Hepatocyte (in vitro differentiated cells): ENCODE data around the gene SULT1E1. TPM values are rescaled to one million over a fixed set of nuclear protein-coding genes. Genes with fewer than 3 reads are reported as not detected.

ENCODE experiments used
- DNase-seq: peaks from one replicate; pipeline ENCODE4 v3.0.0-alpha.2; 2016; ENCODE audit warnings: low spot score
- H2AFZ ChIP-seq: fragments of 200-600 bp; sonication (generic); 2 replicates; pipeline ENCODE4 v1.6.0; 2016; ENCODE audit warnings: antibody characterized with exemption, mild to moderate bottlenecking
- H3K27ac ChIP-seq: fragments of 200-600 bp; sonication (generic); 2 replicates; pipeline ENCODE4 v1.5.1; 2016; ENCODE audit warnings: mild to moderate bottlenecking
- H3K27me3 ChIP-seq: fragments of 200-600 bp; sonication (generic); 2 replicates; pipeline ENCODE4 v1.6.1; 2016
- H3K36me3 ChIP-seq: fragments of 200-600 bp; sonication (generic); replicated peaks from 2 replicates; pipeline ENCODE4 v1.5.1; 2016; ENCODE audit warnings: low read depth; ENCODE audit not compliant: insufficient read depth
- H3K4me1 ChIP-seq: fragments of 200-600 bp; sonication (generic); 2 replicates; pipeline ENCODE4 v1.5.1; 2016; ENCODE audit warnings: mild to moderate bottlenecking, moderate library complexity; ENCODE audit not compliant: insufficient read depth
- H3K4me2 ChIP-seq: fragments of 200-600 bp; sonication (generic); 2 replicates; pipeline ENCODE4 v1.6.0; 2016
- H3K4me3 ChIP-seq: fragments of 200-600 bp; sonication (generic); 2 replicates; pipeline ENCODE4 v1.5.1; 2016; ENCODE audit warnings: mild to moderate bottlenecking
- H3K79me2 ChIP-seq: fragments of 200-600 bp; sonication (generic); 2 replicates; pipeline ENCODE4 v1.6.0; 2017; ENCODE audit warnings: mild to moderate bottlenecking
- H3K9me2 ChIP-seq: fragments of 200-600 bp; sonication (generic); replicated peaks from 2 replicates; pipeline ENCODE4 v1.6.0; 2017; ENCODE audit warnings: mild to moderate bottlenecking; ENCODE audit not compliant: insufficient read depth
- H3K9me3 ChIP-seq: fragments of 200-600 bp; sonication (generic); 2 replicates; pipeline ENCODE4 v1.5.1; 2016; ENCODE audit warnings: low read depth, mild to moderate bottlenecking
- H4K20me1 ChIP-seq: fragments of 200-600 bp; sonication (generic); 2 replicates; pipeline ENCODE4 v1.6.0; 2016; ENCODE audit warnings: mild to moderate bottlenecking; ENCODE audit not compliant: insufficient read depth, poor library complexity, severe bottlenecking
- EZH2 ChIP-seq: fragments of 200-600 bp; sonication (generic); IDR thresholded peaks from 2 replicates; pipeline ENCODE4 v1.6.1; 2016; ENCODE audit warnings: antibody characterized with exemption, mild to moderate bottlenecking, borderline replicate concordance
- EZH2phosphoT487 ChIP-seq: fragments of 200-600 bp; sonication (generic); IDR thresholded peaks from one replicate; pipeline ENCODE4 v1.6.1; 2018; ENCODE audit warnings: antibody characterized with exemption, mild to moderate bottlenecking, low read depth, moderate library complexity; ENCODE audit not compliant: unreplicated experiment, severe bottlenecking
- WGBS: methylation state at CpG from one replicate; pipeline ENCODE4 v1.1.6; 2016; ENCODE audit warnings: low lambda C conversion rate; ENCODE audit errors: missing lambda C conversion rate; 5-methylcytosine and 5-hydroxymethylcytosine counted together
- polyA plus RNA-seq: library from polyadenylated mRNA; unstranded; fragments of >200 nt; fragmentation: Nextera tagmentation; extraction: Ambion mirVana; gene quantifications from 2 replicates; pipeline ENCODE4 v1.2.1, GENCODE V29; 2016
- total RNA-seq: library from RNA; depleted of rRNA; stranded (reverse); fragments of >200 nt; gene quantifications from 2 replicates; pipeline ENCODE4 v1.2.3, GENCODE V29; 2014
- TF ChIP-seq, protein P1 (sequence below): fragments of 200-600 bp; sonication (generic); IDR thresholded peaks from 2 replicates; pipeline ENCODE4 v1.5.1; 2016; ENCODE audit warnings: antibody characterized with exemption, mild to moderate bottlenecking; ENCODE audit not compliant: poor library complexity

Gene SULT1E1
- total and polyA plus RNA-seq, 2 experiments from 2014 or later: 42.1 to 72.5 TPM

DNA sequence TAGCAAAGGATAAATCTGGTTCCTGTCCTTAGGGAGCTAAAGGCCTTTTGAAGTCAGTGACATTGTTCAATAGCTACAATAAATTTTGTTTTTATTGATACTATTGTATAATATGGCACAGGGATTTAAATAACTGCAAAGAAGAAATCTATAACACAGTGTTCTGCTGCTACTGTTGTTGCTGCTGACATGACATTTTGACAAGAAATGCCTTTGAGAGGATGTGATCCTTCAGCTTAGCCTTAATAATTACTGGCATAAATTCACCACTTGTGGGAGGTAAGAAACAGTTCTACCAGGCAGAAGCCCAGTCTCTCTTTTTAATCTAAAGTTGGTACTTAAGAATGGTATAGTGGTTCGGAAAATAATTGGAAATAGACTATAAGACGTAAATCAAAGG is 4.1 kb downstream of the SULT1E1 start:
- no peaks in the 10 kb centered on the region for H3K9me2 ChIP-seq
- H2AFZ ChIP-seq: no peak overlapping the region
- H3K4me3 ChIP-seq: no peak overlapping the region
- 94% methylated on average over 2 of the region's 2 CpGs for WGBS
- no peaks in the 10 kb centered on the region for H3K36me3 ChIP-seq
- H3K27ac ChIP-seq: no peak overlapping the region
- peaks cover 5% of the 10 kb centered on the region for H3K4me1 ChIP-seq
- no peaks in the 10 kb centered on the region for H3K9me3 ChIP-seq
- no peak for DNase-seq
- no peaks in the 10 kb centered on the region for H3K27me3 ChIP-seq
- H4K20me1 ChIP-seq: no peaks in the 10 kb centered on the region
- H3K4me2 ChIP-seq: peak overlapping the region; percentile 10
- TF ChIP-seq EZH2: no peak
- TF ChIP-seq, protein P1, sequence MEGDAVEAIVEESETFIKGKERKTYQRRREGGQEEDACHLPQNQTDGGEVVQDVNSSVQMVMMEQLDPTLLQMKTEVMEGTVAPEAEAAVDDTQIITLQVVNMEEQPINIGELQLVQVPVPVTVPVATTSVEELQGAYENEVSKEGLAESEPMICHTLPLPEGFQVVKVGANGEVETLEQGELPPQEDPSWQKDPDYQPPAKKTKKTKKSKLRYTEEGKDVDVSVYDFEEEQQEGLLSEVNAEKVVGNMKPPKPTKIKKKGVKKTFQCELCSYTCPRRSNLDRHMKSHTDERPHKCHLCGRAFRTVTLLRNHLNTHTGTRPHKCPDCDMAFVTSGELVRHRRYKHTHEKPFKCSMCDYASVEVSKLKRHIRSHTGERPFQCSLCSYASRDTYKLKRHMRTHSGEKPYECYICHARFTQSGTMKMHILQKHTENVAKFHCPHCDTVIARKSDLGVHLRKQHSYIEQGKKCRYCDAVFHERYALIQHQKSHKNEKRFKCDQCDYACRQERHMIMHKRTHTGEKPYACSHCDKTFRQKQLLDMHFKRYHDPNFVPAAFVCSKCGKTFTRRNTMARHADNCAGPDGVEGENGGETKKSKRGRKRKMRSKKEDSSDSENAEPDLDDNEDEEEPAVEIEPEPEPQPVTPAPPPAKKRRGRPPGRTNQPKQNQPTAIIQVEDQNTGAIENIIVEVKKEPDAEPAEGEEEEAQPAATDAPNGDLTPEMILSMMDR: no peak
- no peak for TF ChIP-seq EZH2phosphoT487
- H3K79me2 ChIP-seq: peaks cover 10% of the 10 kb centered on the region

DNA sequence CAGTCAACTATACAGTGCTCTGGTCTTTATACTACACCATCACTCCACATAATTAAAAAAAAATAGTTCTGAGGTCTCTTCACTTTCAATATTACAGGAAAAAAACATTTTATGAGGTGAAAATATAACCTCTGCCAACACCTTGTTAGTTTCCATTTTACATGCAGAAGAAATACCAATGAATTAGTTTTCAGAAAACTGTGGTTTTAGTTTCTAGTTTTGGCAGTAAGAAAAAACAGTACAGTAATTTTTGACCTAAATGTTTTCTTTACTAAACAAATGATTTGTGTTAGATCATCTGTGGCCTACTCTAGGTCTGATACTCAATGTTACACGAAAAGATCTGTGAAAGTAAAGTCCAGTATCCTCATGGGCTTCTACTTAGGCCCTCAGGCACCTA is 10.0 kb downstream of the SULT1E1 start:
- Histone ChIP-seq H3K9me2 (no peaks in the 10 kb centered on the region), H3K4me2 (no peak overlapping the region), H3K27me3 (no peaks in the 10 kb centered on the region), H2AFZ (no peak overlapping the region), H3K27ac (no peak overlapping the region), H4K20me1 (no peaks in the 10 kb centered on the region), H3K36me3 (no peaks in the 10 kb centered on the region), H3K9me3 (no peaks in the 10 kb centered on the region), H3K4me1 (no peaks in the 10 kb centered on the region), H3K79me2 (no peaks in the 10 kb centered on the region), H3K4me3 (no peak overlapping the region)
- TF ChIP-seq, protein P1: no peak
- TF ChIP-seq EZH2 (no peak), EZH2phosphoT487 (no peak)
- no peak for DNase-seq
- 66% methylated on average over 1 of the region's 1 CpG for WGBS

DNA sequence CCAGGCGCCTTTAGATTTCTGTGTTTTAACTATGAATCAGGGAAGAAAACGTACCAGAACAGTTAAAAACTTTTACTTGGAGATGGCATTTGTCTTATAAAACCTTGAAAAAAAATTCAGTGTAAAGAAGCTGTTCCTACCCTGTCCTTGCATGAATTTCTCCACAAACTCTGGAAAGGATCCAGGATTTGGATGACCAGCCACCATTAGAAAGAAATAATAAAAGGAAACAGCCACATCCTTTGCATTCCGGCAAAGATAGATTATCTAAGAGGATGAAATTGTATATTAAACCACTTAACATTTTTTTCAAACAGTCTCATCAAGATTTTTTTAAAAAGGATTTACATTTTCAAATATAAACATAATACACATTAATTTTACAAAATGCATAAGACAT is 10.6 kb downstream of the SULT1E1 start:
- Histone ChIP-seq H3K36me3 (no peaks in the 10 kb centered on the region), H4K20me1 (no peaks in the 10 kb centered on the region), H3K9me3 (no peaks in the 10 kb centered on the region), H3K9me2 (no peaks in the 10 kb centered on the region), H3K79me2 (no peaks in the 10 kb centered on the region), H3K4me2 (no peak overlapping the region), H3K27me3 (no peaks in the 10 kb centered on the region), H3K4me1 (no peaks in the 10 kb centered on the region), H3K4me3 (no peak overlapping the region), H3K27ac (no peak overlapping the region), H2AFZ (no peak overlapping the region)
- TF ChIP-seq EZH2: no peak
- TF ChIP-seq, protein P1: no peak
- TF ChIP-seq EZH2phosphoT487: no peak
- 69% methylated on average over 3 of the region's 3 CpGs for WGBS
- DNase-seq: no peak

DNA sequence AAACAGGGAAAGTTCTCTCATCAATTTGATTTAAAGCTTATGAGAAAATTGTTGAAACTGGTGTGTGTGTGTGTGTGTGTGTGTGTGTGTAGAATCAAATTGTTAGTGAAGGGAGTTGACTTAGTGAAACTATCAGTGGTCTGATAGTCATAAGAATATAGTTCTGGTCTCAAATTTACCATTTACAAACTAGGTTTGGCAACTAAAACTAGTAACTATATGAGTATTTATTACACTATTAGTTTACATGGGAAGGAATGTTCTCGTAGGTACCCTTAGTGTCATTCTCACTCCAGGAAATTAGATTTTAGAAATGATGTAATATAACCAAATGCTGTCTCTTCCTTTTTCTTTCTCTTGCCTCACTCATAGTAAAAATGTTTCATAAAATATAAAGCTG is 11.9 kb downstream of the SULT1E1 start:
- 87% methylated on average over 1 of the region's 1 CpG for WGBS
- H3K9me3 ChIP-seq: no peaks in the 10 kb centered on the region

More for the DNA sequence above, 11.9 kb downstream of the SULT1E1 start:
- no peaks in the 10 kb centered on the region for H3K9me2 ChIP-seq
- H3K27ac ChIP-seq: no peak overlapping the region
- no peaks in the 10 kb centered on the region for H3K36me3 ChIP-seq
- H3K79me2 ChIP-seq: no peaks in the 10 kb centered on the region
- H3K4me2 ChIP-seq: no peak overlapping the region
- H3K4me3 ChIP-seq: no peak overlapping the region
- TF ChIP-seq EZH2phosphoT487: no peak
- no peak for TF ChIP-seq EZH2
- TF ChIP-seq, protein P1: no peak
- H2AFZ ChIP-seq: no peak overlapping the region
- no peaks in the 10 kb centered on the region for H4K20me1 ChIP-seq
- no peaks in the 10 kb centered on the region for H3K27me3 ChIP-seq
- DNase-seq: no peak
- no peaks in the 10 kb centered on the region for H3K4me1 ChIP-seq
